ENCODE measurements around the gene VSTM2L.

The VSTM2L gene

DNA sequence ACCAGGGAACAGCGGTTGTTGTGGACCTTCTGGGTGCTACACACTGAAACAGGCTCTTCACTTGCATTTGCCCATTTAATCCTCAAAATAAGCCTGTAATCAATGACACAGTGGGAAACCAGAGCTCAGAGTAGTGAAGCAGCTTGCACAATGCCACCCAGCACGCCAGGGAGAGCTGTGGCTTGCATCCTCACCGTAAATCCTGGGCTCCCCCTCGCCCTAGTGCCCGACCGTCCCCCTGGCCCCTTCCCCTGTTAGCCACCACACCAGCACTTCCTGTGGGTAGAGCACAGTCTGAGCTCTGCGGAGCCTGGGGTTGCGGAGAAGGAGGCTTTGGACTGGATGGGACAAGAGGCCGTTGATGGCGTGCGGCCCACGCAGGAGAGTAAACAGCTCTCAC, 14.5 kb downstream of the VSTM2L start:
- in situ Hi-C loops (cut with MboI; ENCODE audit: low sequenced_read_pairs, unreplicated experiment): loop anchor here (25.0 kb wide), 1 partner anchor 295 kb away; no protein-coding TSS in a partner anchor
- TF ChIP-seq CTCF (IDR thresholded peaks at IDR 0.05; ENCODE audit: borderline replicate concordance, control extremely low read depth, extremely low read depth, insufficient read depth, missing control alignments): no peak
- DNase-seq (ENCODE audit: low spot score): no peak

DNA sequence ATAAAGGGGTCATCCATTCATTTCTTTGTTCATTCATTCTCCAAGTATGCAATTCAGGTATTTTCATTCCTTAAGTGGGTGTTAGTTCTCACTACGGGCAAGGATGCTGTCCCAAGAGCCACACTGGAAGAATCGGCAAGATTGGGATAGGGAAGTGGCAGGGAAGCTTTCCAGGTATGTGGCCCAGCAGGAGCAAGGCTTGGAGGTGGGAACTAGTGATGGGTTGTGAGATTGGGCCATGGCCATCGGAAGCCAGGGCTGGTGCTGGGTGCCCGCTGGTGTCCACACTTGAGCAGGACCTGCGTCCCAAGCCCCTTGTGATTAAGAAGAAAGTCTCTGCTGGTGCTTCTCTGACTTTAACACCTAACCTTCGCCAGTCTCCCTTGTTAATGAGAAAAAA, 15.1 kb downstream of the VSTM2L start:
- in situ Hi-C loops (cut with MboI; ENCODE audit: low sequenced_read_pairs, unreplicated experiment): loop anchor here (25.0 kb wide), 1 partner anchor 294 kb away; no protein-coding TSS in a partner anchor
- TF ChIP-seq CTCF (IDR thresholded peaks at IDR 0.05; ENCODE audit: borderline replicate concordance, control extremely low read depth, extremely low read depth, insufficient read depth, missing control alignments): no peak
- no peak for DNase-seq (ENCODE audit: low spot score)

GRCh38 chr20:37919389-37920040, 16.6 kb downstream of the VSTM2L start:
- TF ChIP-seq CTCF (IDR thresholded peaks at IDR 0.05; ENCODE audit: borderline replicate concordance, control extremely low read depth, extremely low read depth, insufficient read depth, missing control alignments): no peak
- DNase-seq (ENCODE audit: low spot score): no peak
- in situ Hi-C loops (cut with MboI; ENCODE audit: low sequenced_read_pairs, unreplicated experiment): loop anchor here (25.0 kb wide), 1 partner anchor 293 kb away; no protein-coding TSS in a partner anchor

DNA sequence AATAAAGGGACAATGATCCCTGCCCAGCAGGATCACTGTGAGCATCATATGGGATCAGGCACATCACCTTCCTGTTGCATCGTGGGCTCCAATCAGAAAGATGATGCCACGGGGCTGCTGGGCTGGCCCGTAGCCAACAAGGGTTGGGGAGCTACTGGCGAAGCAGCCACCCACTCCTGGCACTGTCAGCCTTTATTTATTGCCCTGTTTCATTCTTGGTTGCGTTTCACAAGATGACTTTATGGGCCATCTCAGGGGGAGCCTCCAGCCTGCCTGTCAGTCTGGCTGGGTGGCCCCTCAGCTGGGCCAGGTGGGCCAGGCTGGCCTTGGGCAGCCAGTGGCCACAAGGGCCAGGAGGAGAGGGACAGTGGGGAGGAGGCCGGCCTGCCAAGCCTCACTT, 17.3 kb downstream of the VSTM2L start:
- no peak for TF ChIP-seq CTCF (IDR thresholded peaks at IDR 0.05; ENCODE audit: borderline replicate concordance, control extremely low read depth, extremely low read depth, insufficient read depth, missing control alignments)
- in situ Hi-C loops (cut with MboI; ENCODE audit: low sequenced_read_pairs, unreplicated experiment): loop anchor here (25.0 kb wide), 1 partner anchor 292 kb away; no protein-coding TSS in a partner anchor
- no peak for DNase-seq (ENCODE audit: low spot score)

DNA sequence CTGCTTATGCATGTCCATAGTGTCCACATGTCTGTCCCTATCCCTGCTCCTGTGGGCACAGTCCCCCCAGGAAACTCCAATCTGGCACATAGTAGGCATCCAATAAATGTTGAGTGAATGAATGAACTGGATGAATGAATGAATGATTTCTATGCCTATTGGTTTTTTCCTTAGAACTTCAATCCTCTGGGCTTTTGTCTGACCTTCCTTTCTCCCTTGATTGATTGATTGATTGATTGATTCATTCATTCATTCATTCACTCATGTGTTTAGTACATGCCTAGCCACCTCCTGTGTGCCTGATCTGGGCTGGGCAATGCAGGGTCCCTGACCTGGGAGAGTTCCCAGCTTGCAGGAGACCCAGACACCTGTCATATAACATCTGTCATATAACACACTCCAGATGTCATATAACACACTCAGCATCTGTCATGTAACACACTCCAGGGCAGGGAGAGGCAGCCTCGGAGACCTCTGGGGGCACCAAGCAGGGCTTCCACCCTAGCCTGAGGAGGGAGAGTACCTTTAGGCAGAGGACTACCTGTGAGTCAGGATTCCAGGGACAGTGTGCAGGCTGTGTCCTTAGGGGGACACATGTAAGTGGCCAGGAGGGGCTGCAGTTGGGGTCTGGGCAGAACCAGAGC, 17.9 kb downstream of the VSTM2L start:
- TF ChIP-seq CTCF (IDR thresholded peaks at IDR 0.05; ENCODE audit: borderline replicate concordance, control extremely low read depth, extremely low read depth, insufficient read depth, missing control alignments): no peak
- in situ Hi-C loops (cut with MboI; ENCODE audit: low sequenced_read_pairs, unreplicated experiment): loop anchor here (25.0 kb wide), 1 partner anchor 292 kb away; no protein-coding TSS in a partner anchor
- no peak for DNase-seq (ENCODE audit: low spot score)

DNA sequence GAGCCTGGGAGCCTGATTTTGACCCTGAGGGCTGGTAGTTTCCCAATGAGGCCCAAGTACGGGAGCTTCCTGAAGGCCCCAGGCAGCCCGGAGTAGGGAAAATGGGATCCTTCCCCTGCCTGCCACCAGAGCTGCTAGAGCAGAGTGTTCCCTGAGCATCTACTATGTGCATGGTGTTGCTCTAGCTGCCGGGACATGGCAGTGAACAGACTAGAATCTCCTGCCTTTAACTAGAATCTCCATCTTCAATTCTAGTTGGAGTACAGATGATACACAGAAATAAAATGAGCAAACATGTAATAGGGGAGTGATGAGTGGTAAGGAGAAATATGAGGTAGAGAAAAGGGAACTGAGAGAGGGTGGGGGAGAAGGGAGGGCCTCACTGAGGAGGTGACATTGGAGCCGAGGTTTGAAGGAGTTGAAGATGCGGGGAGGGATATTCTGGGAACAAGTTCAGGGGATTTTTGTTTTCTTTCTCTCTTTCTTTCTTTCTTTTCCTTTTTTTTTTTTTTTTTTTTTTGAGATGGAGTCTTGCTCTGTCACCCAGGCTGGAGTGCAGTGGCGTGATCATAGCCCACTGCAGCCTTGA, 18.5 kb downstream of the VSTM2L start:
- TF ChIP-seq CTCF (IDR thresholded peaks at IDR 0.05; ENCODE audit: borderline replicate concordance, control extremely low read depth, extremely low read depth, insufficient read depth, missing control alignments): no peak
- in situ Hi-C loops (cut with MboI; ENCODE audit: low sequenced_read_pairs, unreplicated experiment): loop anchor here (25.0 kb wide), 1 partner anchor 291 kb away; no protein-coding TSS in a partner anchor
- peak; percentile 79 for DNase-seq (ENCODE audit: low spot score)

Data from GM13976 (cell line).